HL-60/S4 treated with phorbol 12-myristate 13-acetate at 8.2 ng/mL for 4 days and 3 days (cell line): Measurements from ENCODE around the gene ANKRD1.
"Not testable (repeated sequence)": the region's sequence is repeated elsewhere in the genome, so short reads cannot be mapped to it uniquely, and the experiment has no call there.

ENCODE experiments used
- in situ Hi-C: fragments of 300-500 bp; cut with MboI; formaldehyde crosslinking; loops from 2 replicates; pipeline ENCODE4 v1.15.0; 2022; ENCODE audit warnings: low sequenced_read_pairs

ANKRD1 gene

DNA sequence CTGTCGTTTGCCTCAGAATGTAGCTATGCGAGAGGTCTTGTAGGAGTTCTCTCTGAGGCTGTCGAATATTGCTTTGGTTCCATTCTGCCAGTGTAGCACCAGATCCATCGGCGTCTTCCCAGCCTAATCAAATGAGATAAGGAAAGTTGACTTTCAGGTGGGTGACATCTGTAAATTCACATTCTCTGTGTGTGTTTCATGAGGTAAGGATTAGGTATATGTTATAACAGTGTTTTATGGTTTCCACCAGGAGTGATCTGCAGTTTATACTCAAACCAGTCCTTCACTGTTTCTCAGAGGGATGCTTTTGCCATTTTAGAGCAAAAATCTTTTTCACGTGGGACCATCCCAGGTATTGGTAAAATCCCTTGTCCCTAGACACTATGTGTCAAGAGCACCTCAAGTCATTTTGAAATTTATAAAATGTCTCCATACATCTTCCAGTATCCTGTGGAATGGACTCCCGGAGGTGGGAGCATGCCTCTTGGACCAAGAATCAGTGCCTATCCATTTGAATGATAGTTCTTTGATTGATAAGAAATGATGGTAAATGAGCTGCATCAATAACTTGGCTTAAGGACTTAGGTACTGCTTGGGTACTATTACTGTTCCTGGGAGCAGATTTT lies 7.9 kb downstream of the ANKRD1 start:
- in situ Hi-C loops: no loop called here

DNA sequence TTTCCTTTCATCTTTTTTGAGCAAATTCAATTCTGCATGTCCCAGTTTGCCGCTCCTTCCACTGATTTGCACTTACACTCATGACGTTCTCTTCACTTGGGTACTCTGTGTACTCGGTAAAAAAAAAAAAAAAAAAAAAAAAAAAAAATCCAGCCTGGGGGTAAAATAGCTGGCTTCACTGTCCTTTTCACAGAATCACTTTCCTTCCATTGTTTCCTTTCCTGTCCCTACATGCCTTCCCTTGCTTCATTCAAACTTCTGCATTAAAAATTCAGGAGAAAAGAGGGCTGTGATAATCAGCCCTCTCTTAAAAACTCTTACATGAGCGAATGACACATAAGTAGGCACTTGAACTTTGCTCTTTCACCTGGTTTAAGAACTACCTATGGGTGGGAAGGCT lies 8.7 kb downstream of the ANKRD1 start:
- in situ Hi-C loops: no loop called here

DNA sequence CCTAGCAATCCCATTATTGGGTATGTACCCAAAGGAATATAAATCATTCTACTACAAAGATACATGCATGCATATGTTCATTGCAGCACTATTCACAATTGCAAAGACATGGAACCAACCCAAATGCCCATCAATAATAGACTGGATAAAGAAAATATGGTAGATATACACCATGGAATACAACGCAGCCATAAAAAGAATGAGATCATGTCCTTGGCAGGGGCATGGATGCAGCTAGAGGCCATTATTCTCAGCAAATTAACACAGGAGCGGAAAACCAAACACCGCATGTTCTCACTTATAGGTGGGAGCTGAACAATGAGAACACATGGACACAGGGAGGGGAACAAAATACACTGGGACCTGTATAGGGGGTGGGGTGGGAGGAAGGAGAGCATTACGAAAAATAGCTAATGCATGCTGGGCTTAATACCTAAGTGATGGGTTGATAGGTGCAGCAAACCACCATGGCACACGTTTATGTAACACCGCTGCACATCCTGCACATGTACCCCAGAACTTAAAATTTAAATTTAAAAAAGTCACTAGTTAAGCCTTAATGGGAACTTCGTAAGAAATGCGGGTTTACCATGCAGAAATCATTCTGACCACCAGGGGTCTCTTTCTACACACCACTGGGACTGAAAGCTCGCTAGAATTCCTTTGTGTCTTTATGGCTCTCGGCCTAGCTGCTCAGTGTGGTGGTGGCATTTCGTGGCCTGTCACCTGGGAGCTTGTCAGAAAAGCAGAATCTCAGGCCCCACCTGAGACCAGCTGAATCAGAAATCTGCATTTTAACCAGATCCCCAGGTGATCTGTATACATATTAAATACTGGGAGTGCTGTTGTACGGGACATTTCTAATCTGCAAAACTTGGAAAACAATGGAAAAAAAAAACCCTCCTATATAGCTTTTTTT lies 9.5 kb downstream of the ANKRD1 start:
- in situ Hi-C loops: no loop called here

DNA sequence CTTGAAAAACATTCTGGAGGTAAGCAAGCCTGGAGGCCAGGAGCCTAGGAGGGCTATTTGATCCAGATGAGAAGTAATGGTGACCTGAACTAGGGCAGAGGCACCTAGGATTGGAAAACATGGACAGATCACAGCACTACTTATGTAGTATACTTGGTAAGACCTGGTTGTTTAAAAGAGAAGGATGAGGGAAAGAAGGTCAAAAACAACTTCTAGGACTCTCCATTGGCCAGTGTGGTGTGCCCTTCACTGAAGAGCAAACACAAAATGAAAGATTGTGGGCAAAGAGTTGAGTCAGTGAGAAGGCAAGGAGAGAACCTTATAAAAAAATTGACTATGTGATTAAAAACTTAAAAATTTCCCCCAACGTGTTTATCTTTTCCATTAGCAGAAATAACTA lies 14.3 kb downstream of the ANKRD1 start:
- in situ Hi-C loops: no loop called here

DNA sequence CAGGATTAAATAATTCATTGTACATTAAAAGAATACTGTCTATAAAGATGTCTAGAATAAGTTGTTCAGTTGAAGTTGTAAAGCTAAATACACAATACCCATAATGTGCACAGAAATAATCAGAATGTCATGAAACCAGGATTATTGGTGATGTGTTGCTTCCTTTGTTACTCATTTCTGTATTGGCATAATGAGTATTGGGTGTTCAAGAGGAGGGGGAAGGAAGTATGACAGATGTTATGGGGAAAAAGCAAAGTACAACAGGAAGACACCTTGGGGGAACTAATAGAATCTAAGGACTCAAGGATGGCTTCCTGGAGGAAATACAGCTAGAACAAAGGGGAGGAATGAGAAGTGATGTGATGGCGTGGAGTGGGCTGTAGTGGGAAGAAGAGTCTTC lies 15.0 kb downstream of the ANKRD1 start:
- in situ Hi-C loops: no loop called here

DNA sequence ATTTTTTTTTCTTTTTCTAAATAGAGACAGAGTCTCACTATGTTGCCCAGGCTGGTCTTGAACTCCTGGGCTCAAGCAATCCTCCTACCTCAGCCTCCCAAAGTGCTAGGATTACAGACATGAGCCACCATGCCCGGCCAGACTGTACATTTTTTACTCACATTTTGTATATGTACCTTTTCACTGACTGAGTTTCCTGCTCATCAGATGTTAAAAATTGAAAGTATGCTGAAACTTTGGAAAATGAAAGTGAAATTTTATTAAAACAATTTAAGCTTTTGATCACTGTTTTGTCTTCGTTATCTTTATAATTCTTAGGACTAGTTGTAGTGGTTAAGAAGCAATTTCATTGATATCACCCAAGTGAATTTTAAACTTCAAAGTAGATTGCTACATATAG lies 24.0 kb downstream of the ANKRD1 start:
- in situ Hi-C loops: not testable (repeated sequence)

DNA sequence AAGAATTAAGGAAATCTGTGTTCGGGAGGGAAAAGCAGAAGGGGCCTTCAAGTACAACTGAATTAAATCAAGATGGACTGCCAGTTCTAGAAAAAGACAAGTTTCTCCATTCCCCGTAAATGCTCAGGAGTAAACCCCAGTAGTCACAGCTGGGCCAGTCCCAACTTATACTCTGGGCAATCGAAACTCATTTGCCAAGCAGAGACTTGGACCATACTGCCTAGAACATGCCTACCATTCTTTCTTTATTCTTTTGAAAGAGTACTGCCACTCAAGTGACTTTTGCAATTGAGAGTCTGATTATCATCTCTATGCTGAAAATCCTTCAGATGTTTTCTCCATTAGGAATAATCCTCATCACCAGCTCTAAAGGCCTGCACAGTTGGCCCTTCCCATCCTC lies 27.7 kb downstream of the ANKRD1 start:
- in situ Hi-C loops: no loop called here

DNA sequence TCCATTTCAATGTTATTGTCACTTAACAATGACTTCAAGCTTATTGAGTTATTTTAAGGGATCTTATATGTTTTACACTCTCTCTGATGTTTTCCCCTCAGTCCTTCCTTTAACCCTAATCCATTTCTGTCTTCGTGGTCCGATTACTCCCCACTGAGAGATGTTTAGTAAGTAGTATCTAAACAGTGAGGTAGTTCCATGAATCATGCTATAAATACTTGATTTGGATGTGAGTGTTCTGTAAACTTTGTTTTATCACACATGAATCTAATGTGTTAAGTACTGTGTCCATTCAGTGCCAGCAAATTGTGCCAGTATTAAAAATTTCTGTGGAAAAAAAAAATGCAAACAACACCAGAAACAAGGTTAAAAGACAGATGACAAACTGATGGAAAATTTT lies 30.5 kb downstream of the ANKRD1 start:
- in situ Hi-C loops: no loop called here

DNA sequence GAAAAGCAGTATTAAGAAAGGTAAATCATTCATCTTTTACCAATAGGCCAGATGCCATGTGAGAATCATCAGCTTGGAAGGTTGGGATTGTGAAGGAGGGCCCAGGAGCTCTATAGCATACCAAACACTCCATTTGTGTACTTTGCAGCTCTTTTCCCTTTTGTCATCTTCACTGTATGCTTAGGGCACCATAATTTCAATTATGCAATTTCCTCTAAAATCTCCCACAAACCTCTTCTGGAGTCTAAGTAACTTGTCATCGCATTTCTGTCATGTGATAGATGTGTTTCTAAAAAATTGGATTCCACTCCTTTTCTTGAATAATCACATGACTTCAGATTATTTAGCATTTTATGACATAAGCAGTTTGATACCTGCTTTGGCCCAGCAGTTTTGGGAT lies 31.3 kb downstream of the ANKRD1 start:
- in situ Hi-C loops: no loop called here

DNA sequence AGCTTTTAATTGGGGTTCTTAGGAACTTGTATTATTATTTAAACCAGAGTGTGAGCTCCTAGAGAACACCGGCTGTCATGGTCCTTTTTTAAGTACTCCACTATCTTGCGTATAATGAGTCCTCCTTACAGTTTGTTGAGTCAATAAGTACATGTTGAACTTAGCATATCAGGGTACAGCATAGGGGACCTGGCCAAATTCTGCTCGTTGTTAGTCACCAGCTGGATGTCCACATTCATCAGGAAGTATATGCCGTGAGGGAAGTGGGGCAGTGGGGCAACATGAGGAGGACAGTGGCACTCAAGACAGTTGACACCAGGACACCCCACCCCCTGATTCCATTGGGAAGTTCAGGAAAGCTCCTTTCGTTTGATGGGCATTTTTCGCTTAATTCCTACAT lies 32.5 kb downstream of the ANKRD1 start:
- in situ Hi-C loops: no loop called here

DNA sequence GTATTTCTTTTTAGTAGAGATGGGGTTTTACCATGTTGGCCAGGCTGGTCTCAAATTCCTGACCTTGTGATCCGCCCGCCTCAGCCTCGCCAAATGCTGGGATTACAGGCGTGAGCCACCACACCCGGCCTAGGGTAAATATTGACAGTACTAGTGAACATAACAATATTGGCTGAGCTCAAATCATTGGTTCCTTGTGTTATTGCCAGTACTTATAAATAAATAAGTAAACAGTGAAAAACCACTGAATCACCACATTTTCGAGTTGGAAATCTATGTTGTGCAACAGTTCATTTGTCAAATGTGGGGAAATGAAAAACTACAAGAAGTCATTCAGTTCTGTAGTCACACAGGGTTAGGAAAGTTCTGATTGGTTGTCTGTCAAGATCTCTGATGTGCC lies 33.3 kb downstream of the ANKRD1 start:
- in situ Hi-C loops: no loop called here

DNA sequence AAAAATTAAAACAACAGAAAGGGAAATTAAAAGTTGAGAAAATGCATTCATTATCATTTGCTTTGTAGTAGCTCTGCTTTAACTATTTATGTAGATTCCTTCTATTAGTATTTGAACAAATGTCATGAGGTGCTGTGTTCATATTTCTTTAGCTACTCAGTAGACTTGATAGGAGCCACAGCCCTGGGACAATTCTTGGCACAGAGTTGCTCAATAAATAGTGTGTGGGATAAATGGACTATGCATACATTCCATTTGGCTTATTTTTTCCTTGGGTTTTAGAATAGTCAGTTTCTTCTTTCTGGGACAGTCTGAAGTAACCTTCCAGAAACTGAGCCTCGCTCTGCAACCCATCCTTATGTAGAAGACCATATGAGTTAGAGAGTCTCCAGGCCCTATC lies 35.7 kb downstream of the ANKRD1 start:
- in situ Hi-C loops: no loop called here

DNA sequence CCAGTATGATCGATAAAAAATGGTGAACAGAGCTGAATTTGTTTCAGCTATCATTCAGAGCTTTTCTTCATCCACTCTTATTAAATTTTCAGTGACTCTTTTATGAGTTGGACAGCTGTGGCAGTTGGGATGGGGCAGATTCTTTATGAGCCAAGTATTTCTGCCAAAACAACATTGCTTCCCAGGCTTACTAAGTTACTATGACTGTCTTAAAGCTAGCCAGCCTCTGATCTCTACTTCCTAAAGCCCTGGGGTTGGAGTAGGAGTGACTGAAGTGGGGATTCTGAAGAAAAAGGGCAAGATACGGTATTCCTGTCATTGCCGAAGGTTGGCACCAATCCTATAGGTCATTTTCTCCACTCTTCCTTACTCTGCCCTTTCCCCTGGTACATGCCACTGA lies 36.5 kb downstream of the ANKRD1 start:
- in situ Hi-C loops: no loop called here

DNA sequence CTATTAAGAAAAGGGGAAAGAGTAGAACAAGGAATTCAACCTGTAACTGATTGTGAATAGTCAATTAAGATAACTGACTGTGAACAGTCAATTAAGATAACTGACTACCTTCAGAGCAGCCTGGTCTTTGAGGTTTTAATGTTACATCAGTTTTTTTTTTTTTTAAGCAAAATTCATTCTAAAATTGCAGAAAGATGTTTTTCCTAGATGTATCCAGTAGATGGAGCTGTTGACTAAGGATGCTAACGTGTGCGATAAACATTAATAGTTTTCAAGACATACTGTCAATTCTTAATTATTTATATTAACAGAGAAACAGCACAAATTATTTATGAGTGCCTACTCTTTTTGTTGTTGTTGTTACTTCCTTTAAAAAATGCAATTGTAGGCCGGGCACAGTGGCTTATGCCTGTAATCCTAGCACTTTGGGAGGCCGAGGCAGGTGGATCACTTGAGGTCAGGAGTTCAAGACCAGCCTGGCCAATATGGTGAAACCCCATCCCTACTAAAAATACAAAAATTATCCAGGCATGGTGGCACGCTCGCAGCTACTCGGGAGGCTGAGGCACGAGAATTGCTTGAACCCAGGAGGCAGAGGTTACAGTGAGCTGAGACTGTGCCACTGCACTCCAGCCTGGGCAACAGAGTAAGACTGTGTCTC lies 40.7 kb downstream of the ANKRD1 start:
- in situ Hi-C loops: not testable (repeated sequence)

DNA sequence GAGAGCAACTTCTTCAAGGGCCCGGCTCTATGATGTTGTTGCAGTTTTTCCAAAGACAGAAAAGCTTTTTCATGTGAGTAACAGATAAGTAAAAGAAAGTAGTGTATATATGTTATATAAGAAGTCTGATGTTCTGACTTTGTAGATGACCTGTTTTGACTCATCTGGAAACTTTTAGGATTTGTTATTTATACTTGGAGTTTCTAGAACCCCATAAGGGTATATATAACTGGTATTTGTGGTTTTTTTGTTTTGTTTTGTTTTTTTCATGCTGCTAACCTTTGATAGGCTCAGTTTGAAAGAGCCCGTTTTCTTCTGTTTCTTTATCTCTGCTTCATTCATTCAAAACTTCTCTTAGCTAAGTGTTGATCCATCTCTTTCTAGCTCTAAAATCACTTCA lies 41.8 kb downstream of the ANKRD1 start:
- in situ Hi-C loops: no loop called here

DNA sequence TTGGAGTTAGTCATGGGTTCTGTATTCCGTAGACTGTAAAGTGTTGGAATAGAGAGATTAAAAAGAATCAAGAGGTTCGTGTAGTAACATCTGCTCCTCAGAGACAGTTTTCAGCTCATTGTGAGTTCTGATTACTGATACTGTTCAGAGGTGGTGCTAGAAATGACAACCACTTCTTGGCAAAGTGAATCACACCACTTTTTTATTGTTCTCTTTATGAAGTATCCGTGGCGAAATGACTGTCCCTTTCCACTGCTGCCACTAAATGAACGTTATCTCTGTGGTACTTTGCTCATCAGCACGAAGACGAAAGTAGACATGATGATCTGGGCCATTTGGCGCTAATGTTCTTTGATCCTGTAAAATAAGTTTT lies 48.3 kb downstream of the ANKRD1 start:
- in situ Hi-C loops: no loop called here

DNA sequence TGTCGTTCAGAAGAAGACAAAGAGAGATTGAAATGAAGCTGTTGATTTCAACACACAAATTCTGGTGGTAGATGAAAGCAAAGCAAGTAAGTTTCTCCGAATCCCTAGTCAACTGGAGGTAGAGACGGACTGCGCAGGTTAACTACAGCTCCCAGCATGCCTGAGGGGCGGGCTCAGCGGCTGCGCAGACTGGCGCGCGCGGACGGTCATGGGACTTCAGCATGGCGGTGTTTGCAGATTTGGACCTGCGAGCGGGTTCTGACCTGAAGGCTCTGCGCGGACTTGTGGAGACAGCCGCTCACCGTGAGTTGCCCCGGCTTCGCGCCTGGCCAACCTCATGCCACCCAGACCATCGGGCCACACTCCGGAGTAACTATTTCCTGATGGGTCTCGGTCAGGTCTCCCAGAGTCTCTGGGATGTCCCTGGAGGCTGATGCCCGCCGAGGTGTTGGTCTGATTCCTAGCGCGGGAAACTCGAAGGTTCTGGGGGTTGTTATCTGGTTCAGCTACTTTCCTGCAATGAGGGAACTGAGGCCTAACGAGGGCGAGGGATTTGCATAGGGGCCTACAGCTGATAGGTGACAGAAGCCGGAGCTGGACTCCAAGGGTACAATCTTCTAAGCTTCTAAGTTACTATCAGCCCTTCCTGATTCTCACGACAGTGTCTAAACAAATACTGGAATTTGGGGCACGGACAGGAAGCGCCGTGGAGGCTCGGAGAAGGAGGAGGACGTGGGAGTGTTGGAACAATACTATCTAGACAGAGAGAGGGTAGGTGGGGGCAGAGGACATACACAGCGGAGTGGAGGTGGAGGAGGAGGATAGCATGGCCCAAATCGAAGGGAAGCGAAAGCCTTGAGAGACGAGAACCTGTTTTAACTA lies 48.9 kb downstream of the ANKRD1 start, which contains the start of gene RPP30:
TSS of gene RPP30 (plus strand) at position 209 of the 882 bp plus-strand sequence. CDS start at position 222, 13 bp downstream.
- in situ Hi-C loops: no loop called here

DNA sequence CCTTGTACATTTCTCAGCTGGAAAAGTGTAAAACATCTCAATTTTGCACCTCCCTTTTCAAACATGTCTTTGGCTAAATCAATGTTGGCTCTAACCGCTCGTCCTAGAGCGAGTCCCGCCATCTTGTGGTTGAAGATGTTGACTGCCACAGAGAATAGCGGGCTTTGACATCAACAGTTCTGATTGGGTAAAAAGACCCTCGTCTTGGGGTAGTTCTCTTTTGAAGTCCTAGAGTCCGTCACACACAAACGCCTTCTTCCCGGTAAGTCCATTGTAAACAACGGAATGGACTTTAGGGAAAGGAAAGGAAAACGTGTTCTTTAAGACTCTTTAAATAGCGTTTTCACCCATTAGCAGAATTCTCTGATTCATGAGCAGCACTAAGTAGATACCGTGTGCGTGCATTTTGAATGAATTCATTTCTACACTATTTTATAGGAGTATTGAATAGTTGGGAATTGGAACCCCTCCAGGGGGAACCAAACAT lies 49.6 kb downstream of the ANKRD1 start:
- in situ Hi-C loops: no loop called here

DNA sequence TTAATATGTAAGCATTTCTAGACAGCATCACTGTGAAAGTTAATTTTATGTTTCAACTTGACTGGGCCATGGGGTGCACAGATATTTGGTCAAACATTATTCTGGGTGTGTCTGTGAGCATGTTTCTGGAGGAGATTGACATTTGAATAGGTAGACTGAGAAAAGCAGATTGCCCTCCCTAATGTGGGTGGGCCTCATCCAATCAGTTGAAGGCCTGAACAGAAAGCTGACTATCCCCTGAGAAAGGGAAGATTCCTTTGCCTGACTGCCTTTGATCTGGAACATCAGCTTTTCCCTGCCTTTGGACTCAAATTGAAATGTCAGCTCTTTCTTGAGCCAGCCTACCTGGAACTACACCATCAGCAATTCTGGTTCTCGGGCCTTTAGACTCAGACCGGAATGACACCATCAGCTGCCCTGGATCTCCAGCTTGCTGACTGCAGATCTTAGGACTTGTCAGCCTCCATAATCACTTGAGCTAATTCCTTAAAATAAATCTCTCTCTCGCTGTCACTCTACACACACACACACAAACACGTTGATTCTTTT lies 54.8 kb downstream of the ANKRD1 start:
- in situ Hi-C loops: no loop called here

DNA sequence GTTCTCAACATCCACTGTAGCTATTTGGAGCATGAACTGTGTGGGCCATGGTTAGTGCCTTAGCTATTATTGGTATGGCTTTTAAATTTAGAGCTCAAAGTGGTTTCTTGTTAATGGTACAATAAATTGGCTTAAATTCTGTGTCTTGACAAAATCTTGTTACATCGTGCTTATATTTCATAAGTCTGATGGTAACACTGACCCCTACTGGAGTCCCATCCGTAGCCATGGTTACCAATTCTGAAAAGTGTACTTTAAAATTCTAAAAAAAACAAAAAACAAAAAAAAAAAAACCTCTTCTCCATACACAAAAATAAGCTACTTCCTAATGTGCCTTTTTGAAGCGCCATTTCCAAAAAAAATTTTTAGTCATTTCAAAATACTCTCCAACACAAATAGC lies 55.5 kb downstream of the ANKRD1 start:
- in situ Hi-C loops: no loop called here
